DOHH2 (cell line): ENCODE data around the gene SALL4.
"Not testable (repeated sequence)": the region's sequence is repeated elsewhere in the genome, so short reads cannot be mapped to it uniquely, and the experiment has no call there.

Experiments used
- CTCF ChIP-seq: fragments of 200-600 bp; sonication (generic); IDR thresholded peaks from one replicate; pipeline ENCODE4 v1.5.1; 2014; ENCODE audit warnings: antibody characterized with exemption, mild to moderate bottlenecking, low read depth, low read length; ENCODE audit not compliant: poor library complexity, severe bottlenecking
- EZH2phosphoT487 ChIP-seq: fragments of 200-600 bp; sonication (generic); IDR thresholded peaks from 2 replicates; pipeline ENCODE4 v1.6.1; 2017; ENCODE audit warnings: borderline replicate concordance, mild to moderate bottlenecking, antibody characterized with exemption, low read length, moderate library complexity, mixed read lengths

GRCh38 chr20:51778229-51778759 is 24.0 kb downstream of the SALL4 start:
- TF ChIP-seq CTCF, EZH2phosphoT487: not testable (repeated sequence)
